HG03064 (cell line): ENCODE results near the gene CEMIP.

Source experiments
- ATAC-seq: cut with Tn5 transposase; IDR thresholded peaks from one replicate; pipeline ENCODE4 v1.9.1; 2021; ENCODE audit warnings: low read depth; ENCODE audit not compliant: unreplicated experiment

CEMIP gene

DNA sequence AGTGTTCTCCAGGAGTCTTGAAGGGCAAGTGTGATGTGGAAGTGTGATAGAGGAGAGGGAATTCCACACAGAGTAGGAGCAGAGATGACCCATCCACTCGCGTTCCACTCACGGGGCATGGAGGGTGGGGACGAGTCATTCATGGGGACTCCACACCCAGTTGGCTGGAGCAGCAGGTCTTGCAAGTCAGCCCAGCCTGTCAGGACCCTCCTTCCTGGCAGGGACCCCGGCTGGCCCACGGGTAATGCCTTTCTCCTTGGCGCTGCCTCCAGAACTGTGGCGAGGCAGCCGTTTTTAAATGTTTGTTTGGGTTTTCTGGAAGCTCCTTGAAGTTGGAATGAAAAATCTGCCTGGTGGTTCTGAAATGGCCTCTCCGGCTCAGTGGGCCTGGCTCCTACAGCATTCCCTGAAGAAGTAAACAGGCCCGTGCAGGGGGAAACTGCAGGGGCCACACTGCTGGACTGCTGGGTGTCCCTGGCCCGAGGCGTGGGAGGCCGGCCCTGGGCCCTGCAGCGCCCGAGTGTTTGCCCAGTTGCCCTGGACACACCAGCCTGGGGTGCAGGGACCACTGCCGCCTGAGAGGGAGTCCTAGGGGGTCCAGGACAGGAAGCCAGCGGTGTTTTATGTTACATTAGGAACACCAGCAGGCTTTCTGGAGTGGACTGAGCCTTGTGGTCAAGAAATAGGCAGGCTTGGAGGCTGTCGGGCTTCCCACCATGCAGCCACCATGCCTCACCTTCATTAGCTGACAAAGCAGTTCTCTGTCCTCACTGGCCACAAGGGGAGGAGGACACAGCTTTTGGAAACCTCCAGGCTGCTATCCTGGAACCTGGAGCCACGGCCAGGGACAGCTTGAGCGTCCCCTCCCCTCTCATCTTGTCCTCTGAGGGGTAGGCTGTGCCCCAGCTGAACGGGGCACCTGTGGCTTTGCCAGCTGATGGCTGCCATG is 61.3 kb downstream of the CEMIP start:
- ATAC-seq: no peak

GRCh38 chr15:80841541-80841940 is 62.4 kb downstream of the CEMIP start:
- ATAC-seq: no peak

DNA sequence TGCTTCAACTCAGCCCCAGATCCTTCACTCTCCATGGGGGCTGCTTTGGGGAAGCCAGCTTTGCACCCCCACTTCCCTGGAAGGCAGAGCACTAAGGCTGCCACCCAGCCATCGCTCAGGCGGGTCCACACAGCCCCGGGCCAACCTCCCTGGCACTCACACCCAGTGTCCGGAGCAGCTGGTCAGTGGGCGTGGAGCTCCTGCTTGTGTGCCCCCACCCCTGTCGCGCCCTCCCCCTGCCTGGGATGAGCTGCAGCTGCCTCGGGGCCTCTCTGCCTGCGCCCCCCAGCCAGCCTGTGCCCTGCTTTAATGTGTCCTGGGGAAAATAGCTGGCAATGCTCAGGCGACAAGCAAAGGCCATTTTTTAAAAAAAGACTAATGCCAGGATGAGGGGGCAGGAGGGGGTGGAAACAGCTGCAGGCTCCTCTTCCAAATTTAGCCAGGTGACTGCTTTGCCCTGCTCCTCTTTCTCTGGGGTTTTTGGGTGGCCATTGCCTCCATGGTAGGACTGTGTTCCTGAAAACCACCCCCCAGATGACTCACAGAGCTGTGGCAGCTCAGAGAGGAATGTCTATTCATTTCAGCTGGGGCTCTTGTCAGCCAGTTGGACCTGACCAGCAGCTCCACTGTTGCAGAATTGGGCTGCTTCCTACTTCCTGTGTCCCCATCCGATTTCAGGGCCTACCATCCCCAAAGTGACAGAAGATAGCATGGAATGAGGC is 65.0 kb downstream of the CEMIP start:
- no peak for ATAC-seq

- ATAC-seq: no peak
Observed at GRCh38 chr15:80846031-80846815, 67.1 kb downstream of the CEMIP start.

- ATAC-seq: no peak
Observed at GRCh38 chr15:80849308-80849707, 70.1 kb downstream of the CEMIP start.

- no peak for ATAC-seq
Observed at GRCh38 chr15:80850941-80851451, 71.8 kb downstream of the CEMIP start.

- ATAC-seq: no peak
Observed at GRCh38 chr15:80852676-80853075, 73.5 kb downstream of the CEMIP start.

GRCh38 chr15:80854104-80854503 is 74.9 kb downstream of the CEMIP start:
- no peak for ATAC-seq

- ATAC-seq: no peak
Observed at GRCh38 chr15:80855206-80855605, 76.0 kb downstream of the CEMIP start.

DNA sequence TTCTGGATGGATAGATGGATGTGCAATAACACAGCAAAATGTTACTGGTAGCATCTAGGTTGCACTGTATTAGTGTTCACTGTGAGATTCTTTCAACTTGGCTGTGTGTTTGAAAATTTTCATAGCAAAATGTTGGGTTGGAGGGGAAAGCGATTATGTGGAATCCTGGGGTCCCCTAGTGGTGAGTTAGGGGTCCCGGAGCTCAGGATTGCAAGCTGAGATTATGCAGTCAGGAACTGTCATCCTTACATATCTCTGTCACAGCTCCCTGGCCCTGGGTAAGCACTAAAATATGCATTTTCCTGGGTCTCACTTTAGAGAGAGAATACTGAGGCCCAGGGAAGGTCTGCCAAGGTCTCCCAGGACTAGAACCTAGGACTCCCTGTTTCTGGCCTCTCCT is 77.2 kb downstream of the CEMIP start:
- no peak for ATAC-seq

GRCh38 chr15:80856809-80857377 is 77.7 kb downstream of the CEMIP start:
- ATAC-seq: no peak

DNA sequence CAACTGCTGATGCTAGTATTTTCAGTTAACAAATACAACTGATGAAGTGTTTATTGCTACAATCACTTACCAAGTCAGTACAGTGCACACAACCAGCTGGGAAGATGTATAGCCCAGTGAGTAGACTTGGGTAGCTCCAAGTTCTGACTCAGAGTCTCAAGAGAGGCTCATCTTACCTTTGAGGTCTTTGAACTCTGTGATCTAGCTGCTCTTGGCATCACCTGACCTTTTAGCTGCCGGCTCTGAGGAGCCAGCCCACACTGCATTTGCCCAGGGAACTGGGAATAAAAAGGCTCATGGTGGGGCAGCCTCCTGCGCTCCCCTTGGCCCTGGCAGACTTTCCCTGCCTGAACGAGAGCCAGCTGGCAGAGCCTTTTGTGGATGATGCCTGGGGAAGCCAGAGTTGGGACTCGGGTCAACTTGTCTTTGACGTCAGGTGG is 82.6 kb downstream of the CEMIP start:
- no peak for ATAC-seq

- ATAC-seq: no peak
Observed at GRCh38 chr15:80864666-80865065, 85.5 kb downstream of the CEMIP start.

GRCh38 chr15:80866936-80867335 is 87.8 kb downstream of the CEMIP start:
- ATAC-seq: no peak

DNA sequence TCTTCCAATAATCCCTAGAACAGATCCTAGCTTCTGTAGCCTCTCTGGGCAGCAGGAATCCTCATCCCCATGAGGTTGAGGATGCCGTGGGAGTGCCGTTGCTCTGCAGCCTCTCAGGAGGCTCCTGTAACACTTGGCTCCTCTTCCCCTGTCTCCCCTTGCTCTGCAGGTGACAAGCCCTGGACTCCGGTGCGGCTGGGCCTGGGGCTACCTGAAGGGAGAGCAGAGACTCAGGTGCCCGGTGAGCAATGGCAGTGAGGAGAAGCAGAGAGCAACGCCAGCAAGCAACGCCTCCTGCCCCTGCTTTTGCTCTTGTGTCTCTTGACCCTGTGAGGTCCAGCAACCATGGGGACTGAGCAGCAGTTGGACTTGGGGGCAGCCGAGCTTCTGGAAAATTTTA is 91.2 kb downstream of the CEMIP start:
- no peak for ATAC-seq

GRCh38 chr15:80870893-80871292 is 91.7 kb downstream of the CEMIP start:
- ATAC-seq: no peak

DNA sequence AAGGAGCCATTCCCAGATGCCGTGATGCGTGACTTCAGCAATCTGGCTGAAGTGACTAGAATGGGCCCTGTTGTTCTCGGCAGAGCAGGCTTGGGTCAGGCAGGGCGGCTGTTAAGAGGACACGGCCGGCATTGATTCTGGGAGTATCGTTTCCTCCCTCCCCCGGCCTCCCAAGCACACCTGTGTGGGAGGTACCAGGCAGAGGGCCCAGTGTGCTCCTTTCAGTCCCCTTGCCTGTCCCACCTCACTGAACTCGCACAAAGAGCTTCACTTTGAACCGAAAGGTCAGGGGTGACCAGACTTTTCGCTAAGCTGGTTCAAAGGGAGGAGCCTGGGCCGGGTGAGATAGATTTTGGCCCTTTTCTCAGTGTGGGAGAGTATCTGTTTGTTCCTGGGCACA is 92.7 kb downstream of the CEMIP start:
- no peak for ATAC-seq

- ATAC-seq: no peak
Observed at GRCh38 chr15:80873366-80873952, 94.3 kb downstream of the CEMIP start.

- no peak for ATAC-seq
Observed at GRCh38 chr15:80875568-80876347, 96.6 kb downstream of the CEMIP start.
